Measurements from ENCODE around the gene CNOT3. TPM values are rescaled to one million over a fixed set of nuclear protein-coding genes. Genes with fewer than 3 reads are reported as not detected.

CNOT3 gene
- total and polyA plus RNA-seq, 7 donors: 14.1 to 28.4 (median 19.4) TPM

GRCh38 chr19:54172471-54173358 is 35.2 kb downstream of the CNOT3 start, which contains the start of gene TMC4:
Gene TMC4, minus strand, starts transcription at chr19:54173160. Its CDS starts 43 bp downstream, at chr19:54173117.
- 10 to 14% (median 12%) methylated on average over 13 of the region's 13 CpGs for WGBS, 3 donors
- H3K27me3 ChIP-seq (ENCODE audit: insufficient read depth in 3 of 3, low read length in 2 of 3): peaks cover 0 to 18% (median 8%) of the 10 kb centered on the region in 3 donors
- H3K4me1 ChIP-seq: no peaks in the 10 kb centered on the region
- ATAC-seq: no peak
- no peak for TF ChIP-seq CTCF (IDR thresholded peaks at IDR 0.05)
- no peak within 1 kb of the TSS for H3K27ac ChIP-seq
- DNase-seq: no peak
- no peaks in the 10 kb centered on the region for H3K9me3 ChIP-seq
- intact Hi-C loops (cut with DNase I): no loop called here
- H3K36me3 ChIP-seq (ENCODE audit: insufficient read depth in 1 of 2, low read depth in 1 of 2): no peaks in the 10 kb centered on the region
- H3K4me3 ChIP-seq: peak within 1 kb of the TSS; percentile 29

- H3K4me3 ChIP-seq: peak overlapping the region; percentile 29
- peaks cover 0 to 18% (median 8%) of the 10 kb centered on the region in 3 donors for H3K27me3 ChIP-seq (ENCODE audit: insufficient read depth in 3 of 3, low read length in 2 of 3)
- TF ChIP-seq CTCF (IDR thresholded peaks at IDR 0.05): no peak
- intact Hi-C loops (cut with DNase I): no loop called here
- H3K9me3 ChIP-seq: no peaks in the 10 kb centered on the region
- H3K4me1 ChIP-seq: no peaks in the 10 kb centered on the region
- H3K36me3 ChIP-seq (ENCODE audit: insufficient read depth in 1 of 2, low read depth in 1 of 2): no peaks in the 10 kb centered on the region
- DNase-seq: no peak
- 29 to 40% (median 37%) methylated on average over 14 to 15 of the region's 15 CpGs for WGBS, 3 donors
- no peak for ATAC-seq
- no peak overlapping the region for H3K27ac ChIP-seq
Observed at GRCh38 chr19:54173359-54173699, 35.8 kb downstream of the CNOT3 start.

GRCh38 chr19:54173951-54174834 is 36.6 kb downstream of the CNOT3 start:
- Histone ChIP-seq H3K27me3 (ENCODE audit: insufficient read depth in 3 of 3, low read length in 2 of 3) (peaks cover 0 to 18% (median 8%) of the 10 kb centered on the region in 3 donors), H3K36me3 (ENCODE audit: insufficient read depth in 1 of 2, low read depth in 1 of 2) (no peaks in the 10 kb centered on the region), H3K4me1 (no peaks in the 10 kb centered on the region), H3K9me3 (no peaks in the 10 kb centered on the region), H3K27ac (no peak overlapping the region), H3K4me3 (no peak overlapping the region)
- ATAC-seq (no peak), DNase-seq (no peak)
- WGBS, 3 donors: 61 to 67% (median 63%) methylated on average over 24 to 25 of the region's 25 CpGs
- no peak for TF ChIP-seq CTCF (IDR thresholded peaks at IDR 0.05)
- intact Hi-C loops (cut with DNase I): no loop called here

GRCh38 chr19:54178581-54179261 is 41.2 kb downstream of the CNOT3 start:
- ATAC-seq (peak; percentile 79 to 98 (median 92)), DNase-seq (peak in 1 of 2 donors; percentile 23)
- H3K36me3 ChIP-seq (ENCODE audit: insufficient read depth in 1 of 2, low read depth in 1 of 2): peaks cover 0 to 7% of the 10 kb centered on the region in 2 donors
- H3K9me3 ChIP-seq: no peaks in the 10 kb centered on the region
- TF ChIP-seq CTCF (IDR thresholded peaks at IDR 0.05): no peak
- peaks cover 0 to 5% (median 3%) of the 10 kb centered on the region in 3 donors for H3K27me3 ChIP-seq (ENCODE audit: insufficient read depth in 3 of 3, low read length in 2 of 3)
- intact Hi-C loops (cut with DNase I): no loop called here
- no peaks in the 10 kb centered on the region for H3K4me1 ChIP-seq
- no peak overlapping the region for H3K27ac ChIP-seq
- H3K4me3 ChIP-seq: no peak overlapping the region
- 70 to 74% (median 72%) methylated on average over 23 of the region's 23 CpGs for WGBS, 3 donors
